Measurements from ENCODE around the gene ZC3H18.

GRCh38 chr16:88531931-88532433 is 38.2 kb upstream of the ZC3H18 start:
- TF ChIP-seq ELF4 (IDR thresholded peaks at IDR 0.05) (no peak), ZNF384 (IDR thresholded peaks at IDR 0.05) (no peak), HDGF (IDR thresholded peaks at IDR 0.05; ENCODE audit: borderline replicate concordance) (no peak), SUZ12 (IDR thresholded peaks at IDR 0.05) (no peak), SP1 (IDR thresholded peaks at IDR 0.05) (no peak), CTBP1 (IDR thresholded peaks at IDR 0.05; ENCODE audit: borderline replicate concordance) (no peak), BHLHE40 (IDR thresholded peaks at IDR 0.05; ENCODE audit: borderline replicate concordance) (no peak)

Data from HEK293T (cell line).